CD4-positive, alpha-beta T cell treated with Interferon gamma for 1 hour (primary cell): ENCODE results near the gene ABI2.
A peak's percentile ranks its signal among the peaks of the same experiment; 100 is the strongest.

Source experiments
- DNase-seq: peaks from one replicate; pipeline ENCODE4 v3.0.0-alpha.2; 2020

The ABI2 gene

DNA sequence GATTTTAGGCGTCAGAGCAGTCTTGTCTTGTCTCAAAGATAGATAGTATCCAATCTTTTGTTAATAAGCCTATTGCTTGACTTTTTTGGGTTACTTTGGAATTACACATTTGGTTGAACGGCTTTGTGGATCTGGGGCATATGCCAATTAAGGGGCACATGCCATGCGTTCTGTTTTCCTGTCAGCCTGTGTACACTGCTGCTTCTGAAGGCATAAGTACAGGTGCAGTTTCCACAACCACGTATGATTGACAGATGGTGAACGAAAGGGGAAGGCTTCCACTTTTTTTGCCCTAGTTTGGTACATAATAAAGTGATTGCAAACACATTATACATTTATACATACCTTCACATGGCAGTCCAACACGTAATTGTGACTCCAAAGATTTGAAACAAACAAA lies 104.6 kb downstream of the ABI2 start:
- DNase-seq = no peak

GRCh38 chr2:203436496-203436895 lies 108.3 kb downstream of the ABI2 start:
- DNase-seq = no peak

DNA sequence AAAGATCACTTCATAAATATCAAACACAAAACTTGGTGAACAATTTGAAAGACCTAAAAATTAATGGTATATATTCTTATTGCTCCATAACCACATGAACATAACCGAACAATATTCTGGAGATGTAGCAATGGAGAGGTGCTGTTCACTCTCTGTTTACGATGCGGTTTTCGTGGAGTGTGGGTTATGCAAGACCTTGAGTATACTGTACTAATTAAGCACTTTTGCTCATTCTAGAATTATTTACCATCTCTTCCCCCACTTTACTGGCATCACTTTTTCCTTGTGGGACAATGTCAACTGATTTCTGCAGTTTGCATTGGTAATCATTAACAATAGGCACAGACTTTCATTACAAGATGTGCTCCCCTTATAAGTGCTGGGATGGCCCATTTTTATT lies 109.3 kb downstream of the ABI2 start:
- no peak for DNase-seq

DNA sequence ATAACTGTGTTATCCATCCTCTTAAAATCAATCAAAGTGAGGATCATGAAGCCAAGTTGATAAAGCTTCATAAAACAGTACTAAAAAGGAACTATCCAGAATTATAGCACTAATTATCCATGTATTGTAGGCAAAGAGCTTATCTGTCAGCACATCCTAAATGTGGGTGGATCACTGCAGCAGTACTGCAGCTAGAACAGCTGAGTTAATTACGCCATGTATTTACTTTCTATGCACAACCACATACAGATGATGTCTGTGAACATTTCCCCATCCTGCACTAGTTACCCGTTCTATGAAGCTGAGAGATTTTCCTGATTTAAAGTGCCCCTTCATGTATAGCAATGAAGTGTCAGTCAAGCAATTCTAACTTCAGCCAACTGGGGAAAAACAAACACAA lies 110.3 kb downstream of the ABI2 start:
- no peak for DNase-seq

GRCh38 chr2:203440671-203441070 lies 112.5 kb downstream of the ABI2 start:
- DNase-seq = no peak

DNA sequence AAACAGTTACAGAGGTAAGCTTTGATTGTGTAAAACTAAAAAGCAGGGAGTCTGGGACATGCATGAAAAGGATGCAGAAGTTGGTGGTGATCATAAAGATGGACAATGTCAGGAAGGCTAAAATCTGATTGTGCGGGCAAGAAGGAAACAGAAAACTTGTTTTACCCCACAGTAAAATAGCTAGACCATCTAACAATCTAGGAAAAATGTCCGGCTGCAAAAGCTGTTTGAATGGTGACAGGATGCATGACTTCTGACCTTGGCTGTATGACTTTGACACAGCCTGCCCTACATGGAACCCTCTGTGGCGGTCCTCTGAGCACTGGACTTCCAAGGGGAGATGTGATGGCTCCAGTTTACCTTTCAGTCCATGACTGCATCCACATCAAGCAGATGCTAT lies 113.3 kb downstream of the ABI2 start:
- no peak for DNase-seq

DNA sequence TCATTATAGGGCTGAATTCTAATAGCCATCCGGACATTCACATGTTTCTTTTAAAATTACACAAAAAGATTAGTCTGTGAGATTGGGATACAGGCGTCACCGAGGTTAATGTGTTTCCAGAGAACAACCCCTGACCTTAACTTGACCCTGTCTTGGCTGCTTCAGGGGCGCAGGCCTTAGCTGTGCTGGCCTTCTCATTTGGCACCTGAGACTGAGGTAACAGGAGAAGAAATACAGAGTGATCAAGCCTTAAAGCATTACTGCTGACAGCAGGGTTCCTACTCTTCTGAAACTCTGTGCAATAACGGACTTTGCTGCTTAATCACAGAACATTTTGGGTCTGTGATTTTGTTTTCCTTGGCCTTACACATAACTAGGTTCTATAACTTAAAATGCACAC lies 114.3 kb downstream of the ABI2 start:
- DNase-seq = no peak

- DNase-seq = no peak
These were observed 116.5 kb downstream of the ABI2 start for GRCh38 chr2:203444738-203445137.

DNA sequence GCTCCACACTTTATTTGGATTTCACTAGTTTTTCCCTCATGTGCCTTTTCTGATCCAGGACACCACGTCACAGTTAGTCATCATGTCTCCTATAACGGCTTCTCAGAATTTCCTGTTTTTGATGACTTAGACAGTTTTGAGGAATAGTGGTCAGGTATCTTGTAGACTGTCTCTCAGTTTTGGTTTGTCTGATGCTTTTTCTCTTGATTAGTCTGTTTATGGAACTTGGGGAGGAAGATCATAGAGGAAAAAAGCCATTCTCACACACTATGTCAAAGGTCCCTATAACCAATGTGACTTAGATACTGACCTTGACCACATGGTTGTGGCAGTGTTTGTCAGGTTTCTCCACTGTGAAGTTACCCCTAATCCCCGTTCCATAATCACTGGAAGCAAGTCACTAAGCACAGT lies 117.9 kb downstream of the ABI2 start:
- no peak for DNase-seq

GRCh38 chr2:203446780-203447179 lies 118.6 kb downstream of the ABI2 start:
- DNase-seq = no peak

GRCh38 chr2:203450561-203450960 lies 122.4 kb downstream of the ABI2 start:
- no peak for DNase-seq

DNA sequence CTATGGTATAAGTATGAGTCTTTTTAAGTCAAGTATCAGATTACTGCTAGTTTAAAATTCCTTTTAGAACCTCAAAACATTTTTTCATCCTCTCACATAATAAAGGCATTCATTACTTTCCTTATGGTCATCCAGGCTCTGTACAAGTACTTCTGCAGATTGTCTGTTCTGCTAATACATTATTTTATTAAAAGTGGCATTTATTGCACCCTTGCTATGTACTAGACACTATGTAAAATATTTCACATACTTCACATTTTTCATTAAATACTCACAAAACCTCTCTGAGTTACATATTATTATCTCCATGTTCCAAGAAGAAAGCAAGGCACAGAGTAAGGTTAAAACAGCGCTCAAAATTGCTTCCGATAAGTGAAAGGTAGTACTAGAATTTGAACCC lies 122.8 kb downstream of the ABI2 start:
- no peak for DNase-seq

DNA sequence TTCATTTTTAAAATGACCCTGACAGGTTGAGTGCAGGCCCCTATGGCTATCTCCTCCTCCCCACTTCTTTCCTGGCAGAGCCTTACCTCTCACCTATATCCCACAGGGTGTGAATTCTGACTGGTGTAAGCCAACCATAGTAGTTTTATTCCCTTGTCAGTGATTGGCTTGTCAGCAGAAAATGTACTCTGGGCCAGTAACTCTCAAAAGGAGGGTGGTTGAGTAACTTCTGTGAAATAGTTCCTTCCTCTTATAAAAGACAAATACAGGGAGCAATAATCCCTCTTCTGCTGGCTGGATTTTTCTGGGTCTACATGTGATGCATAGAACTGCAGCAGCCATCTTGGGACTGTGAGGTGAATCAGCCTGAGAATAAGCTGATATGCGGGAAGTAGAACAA lies 123.5 kb downstream of the ABI2 start:
- no peak for DNase-seq

DNA sequence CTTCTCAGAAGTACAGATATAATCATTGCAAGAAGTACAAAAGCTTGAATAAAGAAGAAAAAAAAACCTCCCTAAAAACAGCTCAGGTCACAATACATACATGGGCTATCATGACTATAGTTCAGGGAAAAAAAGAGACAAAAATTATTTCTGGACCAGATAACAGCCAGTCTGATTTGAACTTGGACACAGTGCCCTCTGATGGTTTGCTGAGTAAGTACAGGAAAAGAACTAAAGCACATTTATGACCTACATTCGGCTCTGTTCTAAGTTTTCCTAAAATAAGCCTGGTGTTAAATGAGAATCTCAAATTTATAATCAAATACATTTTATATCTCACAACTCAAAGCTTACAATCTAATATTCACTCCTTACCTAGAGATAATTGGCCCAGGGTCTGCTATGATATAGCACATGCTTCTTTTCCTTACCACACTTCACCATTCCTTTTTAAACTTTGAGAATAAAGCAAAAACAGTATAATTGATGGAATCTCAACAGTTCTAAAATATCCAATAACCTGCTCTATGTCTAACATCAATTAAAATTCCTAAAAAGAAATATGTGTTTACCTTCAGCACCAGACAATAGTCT lies 125.8 kb downstream of the ABI2 start:
- DNase-seq = no peak

DNA sequence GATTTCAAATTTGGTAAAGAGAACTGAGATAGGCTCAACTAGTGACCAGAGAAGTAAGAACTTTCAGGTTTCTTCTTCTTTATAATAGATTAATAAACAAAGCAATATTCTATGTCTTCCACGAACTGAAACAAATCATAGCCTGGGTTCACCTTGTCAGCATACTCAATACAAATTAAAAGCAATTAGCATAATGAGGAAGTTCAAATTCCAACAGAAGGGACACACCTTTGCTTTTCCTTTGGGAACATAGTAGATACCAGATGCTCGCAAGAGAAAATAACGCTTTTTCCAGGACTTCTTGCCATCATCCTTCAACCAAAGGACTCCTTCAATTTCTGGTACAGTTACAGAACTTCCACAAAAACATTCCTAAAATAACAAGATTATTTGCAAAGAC lies 127.0 kb downstream of the ABI2 start:
- DNase-seq = no peak

- no peak for DNase-seq
These were observed 133.6 kb downstream of the ABI2 start for GRCh38 chr2:203461746-203462145.

DNA sequence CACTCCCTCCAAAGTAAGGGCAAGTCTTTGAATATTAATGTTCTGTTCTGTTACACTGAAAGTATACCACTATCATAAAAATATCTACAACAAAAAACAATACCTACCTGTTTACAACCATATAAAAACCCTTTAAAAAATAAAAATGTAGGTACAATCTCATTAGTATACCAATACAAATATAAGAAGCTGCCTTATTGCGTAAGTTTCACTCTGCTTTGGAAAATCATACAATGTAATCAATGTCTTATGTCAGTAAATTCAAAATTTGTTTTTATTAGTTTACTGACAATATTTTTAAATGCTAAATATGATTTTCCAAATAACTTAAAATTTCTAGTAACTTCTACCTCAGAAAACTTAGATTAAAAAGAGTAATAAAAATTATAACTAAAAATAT lies 134.1 kb downstream of the ABI2 start:
- no peak for DNase-seq

DNA sequence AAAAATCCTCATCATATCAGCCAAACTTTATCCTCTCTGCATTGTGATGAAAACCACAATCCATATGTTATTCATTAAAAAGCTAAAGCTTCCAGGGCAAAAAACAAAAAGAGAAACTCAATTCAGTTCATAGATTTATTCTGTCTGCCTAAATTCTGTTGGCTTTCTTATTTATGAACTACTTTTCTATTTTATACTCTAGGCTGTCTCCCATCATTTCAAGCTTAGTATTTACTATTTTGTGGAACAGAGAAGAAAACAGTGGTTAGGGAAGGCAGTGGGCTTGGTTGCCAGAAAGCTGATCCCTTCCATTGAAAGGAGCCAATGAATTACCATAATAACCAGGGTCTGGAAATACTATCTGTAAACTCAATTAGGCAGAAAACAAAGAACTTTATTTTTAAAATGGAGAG lies 135.1 kb downstream of the ABI2 start:
- no peak for DNase-seq

GRCh38 chr2:203469546-203469945 lies 141.4 kb downstream of the ABI2 start:
- no peak for DNase-seq

- no peak for DNase-seq
These were observed 142.2 kb downstream of the ABI2 start for GRCh38 chr2:203470371-203470770.

DNA sequence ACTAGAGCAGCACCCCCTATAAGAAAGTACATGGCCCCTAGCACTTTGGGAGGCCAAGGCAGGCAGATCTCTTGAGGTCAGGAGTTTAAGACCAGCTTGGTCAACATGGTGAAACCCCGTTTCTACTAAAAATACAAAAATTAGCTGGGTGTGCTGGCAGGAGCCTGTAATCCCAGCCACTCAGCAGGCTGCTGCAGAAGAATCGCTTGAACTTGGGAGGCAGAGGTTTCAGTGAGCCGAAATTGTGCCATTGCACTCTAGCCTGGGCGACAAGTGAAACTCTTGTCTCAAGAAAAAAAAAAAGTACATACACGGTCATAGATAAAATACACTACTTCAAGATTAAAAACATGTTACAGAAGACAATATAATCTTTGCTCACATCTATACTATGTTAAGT lies 143.1 kb downstream of the ABI2 start:
- no peak for DNase-seq

DNA sequence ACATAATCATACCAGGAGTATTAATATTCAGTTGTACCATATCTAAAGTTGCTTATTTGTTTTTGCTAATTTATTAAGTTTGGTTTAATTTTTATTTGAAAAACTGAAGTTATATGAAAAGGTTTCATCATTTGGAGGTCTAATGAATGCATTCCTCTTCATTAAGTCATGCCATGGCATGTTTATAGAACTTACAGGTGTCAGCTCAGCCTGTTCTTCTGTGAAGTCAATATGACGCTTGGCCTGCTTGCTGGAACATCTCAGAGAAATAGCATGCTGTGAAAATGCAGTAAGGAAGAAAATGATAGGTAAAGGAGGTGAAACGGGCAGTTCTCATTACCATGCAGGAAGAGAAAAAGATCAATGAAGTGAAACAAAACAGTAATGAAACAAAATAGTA lies 148.7 kb downstream of the ABI2 start:
- DNase-seq = no peak

GRCh38 chr2:203480623-203481022 lies 152.4 kb downstream of the ABI2 start:
- DNase-seq = no peak

DNA sequence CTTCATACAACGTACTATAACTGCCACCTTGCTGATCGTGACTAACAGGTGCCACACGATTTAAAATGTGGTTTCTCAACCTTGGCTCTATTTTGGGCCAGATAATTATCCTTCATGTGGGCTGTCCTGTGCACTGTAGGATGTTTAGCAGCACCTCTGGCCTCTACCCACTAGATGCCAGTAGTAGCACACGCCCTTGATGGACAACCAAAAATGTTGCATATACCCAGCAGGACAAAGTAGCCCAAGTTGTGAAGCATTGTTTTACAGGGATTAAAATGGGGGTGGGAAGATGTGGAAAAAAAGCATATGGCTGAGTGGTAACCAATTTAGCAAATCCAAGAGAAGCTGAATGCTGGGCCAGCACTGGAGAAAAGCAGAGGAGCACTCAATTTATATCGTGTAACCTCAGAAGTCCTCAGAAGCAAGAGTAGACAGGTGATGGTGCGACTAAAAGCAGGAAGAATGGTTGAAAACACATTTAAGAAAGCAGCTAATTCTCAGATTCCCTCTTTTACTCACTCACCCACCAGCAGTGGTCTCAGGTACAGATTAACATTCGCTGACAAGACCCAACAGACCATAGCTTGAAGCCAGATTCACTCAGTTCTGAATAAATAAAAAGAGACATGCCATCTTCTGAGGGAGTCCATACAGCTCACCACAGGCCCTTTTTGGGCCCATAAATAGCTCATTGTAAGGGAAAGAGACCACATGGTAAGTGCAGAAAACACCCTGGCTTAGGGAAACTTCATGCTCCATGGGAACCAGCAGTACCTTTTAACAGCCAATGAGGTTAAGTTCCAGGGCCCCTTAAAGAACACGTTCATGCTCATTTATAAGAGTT lies 156.3 kb downstream of the ABI2 start:
- peak; percentile 59 for DNase-seq

DNA sequence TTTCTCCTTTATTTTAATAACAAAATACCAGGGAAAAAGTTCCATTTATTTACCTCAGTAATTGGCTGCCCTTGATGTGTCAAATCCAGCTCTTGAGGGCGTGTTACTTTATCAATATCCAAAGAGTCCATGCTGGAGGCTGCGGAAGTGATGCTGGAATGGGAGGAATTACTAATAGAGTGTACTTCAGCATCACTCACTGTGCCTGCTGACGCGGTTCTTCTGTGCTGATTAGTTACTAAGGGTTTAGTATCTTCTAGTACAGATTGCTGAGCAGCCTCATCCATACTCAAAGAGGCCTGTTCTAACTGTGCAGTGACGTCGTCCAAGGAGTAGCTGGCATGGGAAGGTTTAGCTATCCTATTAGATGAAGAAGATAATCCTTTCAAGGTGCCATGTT lies 161.3 kb downstream of the ABI2 start:
- DNase-seq = no peak
